BJ (cell line): ENCODE results near the gene NDUFB7. TPM values are rescaled to one million over a fixed set of nuclear protein-coding genes. Genes with fewer than 3 reads are reported as not detected.
A peak's percentile ranks its signal among the peaks of the same experiment; 100 is the strongest.

Experiments used
- CTCF ChIA-PET: fragments of 350-600 bp; formaldehyde crosslinking; extraction: SDS; loops from one replicate; lab custom pipeline; 2021; ENCODE audit warnings: antibody characterized with exemption, inconsistent platforms; lab: Yijun Ruan, JAX
- POLR2A ChIA-PET: fragments of 300-600 bp; sonication (Branson Sonifier 250); formaldehyde crosslinking; extraction: SDS; loops from one replicate; lab custom pipeline; 2021; ENCODE audit warnings: antibody characterized with exemption; lab: Charles Lee
- DNase-seq: peaks from one replicate; pipeline ENCODE4 v3.0.0-alpha.2; 2011; ENCODE audit warnings: low read depth
- H3K27me3 ChIP-seq: 2 replicates; pipeline ENCODE4 v1.6.0; 2011; ENCODE audit warnings: low read length; ENCODE audit not compliant: control insufficient read depth, insufficient read depth
- H3K36me3 ChIP-seq: 2 replicates; pipeline ENCODE4 v1.5.1; 2011; ENCODE audit warnings: low read length; ENCODE audit not compliant: control insufficient read depth, insufficient read depth
- H3K4me3 ChIP-seq: 2 replicates; pipeline ENCODE4 v1.5.1; 2011; ENCODE audit warnings: low read depth, mild to moderate bottlenecking, control low read depth, low read length
- polyA plus RNA-seq: library from polyadenylated mRNA; depleted of rRNA; stranded (reverse); fragments of >200 nt; gene quantifications from 2 replicates; pipeline ENCODE4 v1.2.3, GENCODE V29; 2011; rRNA removed
- small RNA-seq: library from RNA; depleted of rRNA; stranded (forward); fragments of <200 nt; gene quantifications from one replicate; pipeline ENCODE3, GENCODE V24; 2012; ENCODE audit warnings: low replicate concordance, low read depth; ENCODE audit not compliant: insufficient read length
- TF ChIP-seq, protein P1 (sequence below): IDR thresholded peaks from 2 replicates; pipeline ENCODE4 v1.5.1; 2011; ENCODE audit warnings: low read depth, mild to moderate bottlenecking, control low read depth, inconsistent platforms, low read length, moderate library complexity; ENCODE audit not compliant: insufficient read depth

NDUFB7 gene
- polyA plus RNA-seq, 1 experiment = 147 TPM

DNA sequence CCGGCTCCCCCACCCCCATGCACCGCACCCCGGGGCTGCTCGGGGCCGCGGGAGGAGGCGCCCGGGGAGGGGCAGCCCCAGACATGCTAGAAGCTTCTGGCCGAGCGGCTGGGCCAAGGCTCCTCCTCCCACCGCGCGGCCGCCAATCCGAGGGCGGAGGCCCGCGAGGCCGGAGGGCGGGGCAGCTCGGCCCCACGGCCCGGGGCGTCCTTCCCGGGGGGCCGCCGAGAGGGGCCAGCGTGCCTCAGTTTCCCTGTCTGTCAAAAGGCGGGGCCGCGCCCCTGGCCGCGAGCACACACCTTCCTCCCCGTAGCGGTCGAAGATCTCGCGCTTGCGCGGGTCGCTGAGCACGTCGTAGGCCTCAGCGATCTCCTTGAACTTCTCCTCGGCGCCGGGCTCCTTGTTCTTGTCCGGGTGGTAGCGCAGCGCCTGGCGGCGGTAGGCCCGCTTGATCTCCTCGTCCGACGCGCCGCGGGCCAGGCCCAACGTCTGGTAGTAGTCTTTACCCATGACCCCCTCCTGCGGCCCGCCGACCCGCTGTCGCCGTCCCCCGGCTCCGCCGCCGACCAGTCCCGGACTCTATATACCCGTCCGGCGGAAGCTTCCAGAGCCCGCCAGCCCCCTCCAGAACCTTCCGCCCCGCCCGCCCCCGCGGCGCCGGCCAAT lies 53.9 kb downstream of the NDUFB7 start, which contains the start of gene DNAJB1:
DNAJB1 (minus strand) TSS at position 558 of the 666 bp plus-strand sequence; CDS start at position 510, 48 bp downstream.
- ChIA-PET POLR2A (interaction anchor here (0.5 to 1.5 kb wide), 5 partner anchors 11 to 1601 kb away, joined by 3 to 6 read pairs (median 5); partner anchors contain the start of gene GIPC1), CTCF (interaction anchor here (1.1 to 3.6 kb wide), 5 partner anchors 12 to 45 kb away, joined by 3 to 23 read pairs (median 3); no protein-coding TSS in a partner anchor)
- no peaks in the 10 kb centered on the region for H3K27me3 ChIP-seq
- peaks cover 13% of the 10 kb centered on the region for H3K36me3 ChIP-seq
- TF ChIP-seq, protein P1, sequence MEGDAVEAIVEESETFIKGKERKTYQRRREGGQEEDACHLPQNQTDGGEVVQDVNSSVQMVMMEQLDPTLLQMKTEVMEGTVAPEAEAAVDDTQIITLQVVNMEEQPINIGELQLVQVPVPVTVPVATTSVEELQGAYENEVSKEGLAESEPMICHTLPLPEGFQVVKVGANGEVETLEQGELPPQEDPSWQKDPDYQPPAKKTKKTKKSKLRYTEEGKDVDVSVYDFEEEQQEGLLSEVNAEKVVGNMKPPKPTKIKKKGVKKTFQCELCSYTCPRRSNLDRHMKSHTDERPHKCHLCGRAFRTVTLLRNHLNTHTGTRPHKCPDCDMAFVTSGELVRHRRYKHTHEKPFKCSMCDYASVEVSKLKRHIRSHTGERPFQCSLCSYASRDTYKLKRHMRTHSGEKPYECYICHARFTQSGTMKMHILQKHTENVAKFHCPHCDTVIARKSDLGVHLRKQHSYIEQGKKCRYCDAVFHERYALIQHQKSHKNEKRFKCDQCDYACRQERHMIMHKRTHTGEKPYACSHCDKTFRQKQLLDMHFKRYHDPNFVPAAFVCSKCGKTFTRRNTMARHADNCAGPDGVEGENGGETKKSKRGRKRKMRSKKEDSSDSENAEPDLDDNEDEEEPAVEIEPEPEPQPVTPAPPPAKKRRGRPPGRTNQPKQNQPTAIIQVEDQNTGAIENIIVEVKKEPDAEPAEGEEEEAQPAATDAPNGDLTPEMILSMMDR = no peak
- peak within 1 kb of the TSS; percentile 90 for H3K4me3 ChIP-seq
- no peak for DNase-seq

DNA sequence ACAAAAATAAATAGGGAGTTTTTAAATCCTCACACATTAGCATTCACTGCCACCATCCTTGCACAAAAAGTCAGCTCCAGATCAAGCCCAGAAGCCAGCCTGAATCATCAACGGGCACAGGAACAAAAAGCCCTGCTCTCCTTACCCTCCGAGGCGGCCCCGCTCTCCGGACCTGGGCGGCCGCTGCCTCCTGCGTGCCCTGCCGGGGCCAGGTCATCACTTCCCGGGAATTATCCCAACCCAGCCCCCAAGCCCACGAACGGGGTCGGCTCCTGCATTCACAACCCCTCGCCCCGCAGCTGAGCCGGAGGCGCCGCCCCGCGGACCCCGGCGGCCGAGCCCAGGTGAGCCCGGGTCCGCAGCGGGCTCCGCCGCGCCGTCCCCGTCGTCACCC lies 54.4 kb downstream of the NDUFB7 start:
- TF ChIP-seq, protein P1 = no peak
- Histone ChIP-seq H3K27me3 (no peaks in the 10 kb centered on the region), H3K36me3 (peaks cover 13% of the 10 kb centered on the region), H3K4me3 (peak overlapping the region; percentile 90)
- DNase-seq = no peak
- CTCF ChIA-PET = interaction anchor here (1.1 to 3.6 kb wide), 4 partner anchors 12 to 45 kb away, joined by 3 to 23 read pairs (median 4); no protein-coding TSS in a partner anchor
- POLR2A ChIA-PET = interaction anchor here (0.5 to 1.5 kb wide), 2 partner anchors 12 to 1602 kb away, joined by 3 to 5 read pairs; no protein-coding TSS in a partner anchor

DNA sequence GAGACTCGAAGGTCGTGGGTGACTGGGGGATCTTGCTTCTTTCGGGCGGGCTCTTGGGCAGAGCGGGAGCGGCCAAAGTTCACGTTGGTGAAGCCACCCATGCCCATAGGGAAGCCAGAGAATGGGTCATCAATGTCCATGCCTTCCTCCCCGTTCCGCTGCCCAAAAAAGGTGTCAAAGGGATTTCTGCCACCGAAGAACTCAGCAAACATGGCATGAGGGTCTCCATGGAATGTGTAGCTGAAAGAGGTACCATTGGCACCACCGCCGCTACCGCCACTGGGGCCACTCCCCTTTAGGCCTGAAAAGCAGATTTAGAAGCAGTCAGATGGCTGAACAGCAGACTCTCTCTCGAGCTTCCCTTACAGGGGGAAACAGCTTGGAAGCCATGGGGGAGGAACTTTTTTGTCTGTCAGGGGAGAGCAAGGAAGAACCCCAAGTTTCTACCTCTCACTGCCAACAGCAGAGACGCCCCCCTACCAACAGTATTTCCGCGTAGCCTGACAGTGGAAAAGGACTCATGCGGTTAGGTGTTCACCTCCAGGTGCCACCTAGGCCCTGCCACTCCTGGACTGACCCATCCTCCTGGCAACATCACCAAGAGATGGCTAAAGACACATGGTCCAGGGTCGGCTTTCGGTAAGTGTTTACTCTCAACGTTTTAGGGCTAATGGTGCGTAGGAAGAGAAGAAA lies 55.0 kb downstream of the NDUFB7 start:
- ChIA-PET POLR2A (interaction anchor here (0.5 kb wide), 1 partner anchor 1602 kb away, joined by 3 read pairs; no protein-coding TSS in a partner anchor), CTCF (interaction anchor here (1.1 to 3.6 kb wide), 4 partner anchors 9 to 44 kb away, joined by 3 to 23 read pairs (median 4); no protein-coding TSS in a partner anchor)
- Histone ChIP-seq H3K4me3 (peak overlapping the region; percentile 90), H3K36me3 (peaks cover 13% of the 10 kb centered on the region), H3K27me3 (no peaks in the 10 kb centered on the region)
- DNase-seq = no peak
- TF ChIP-seq, protein P1 = no peak

Small RNA genes within 50 kb of the gene (small RNA-seq; reads per million reads assigned to genes)
- gene RN7SL842P = not detected

Other genes starting within 250 kb of the NDUFB7 start
- gene ADGRE5, start 190.6 kb downstream of the NDUFB7 start, polyA plus RNA-seq = 27.1 and 64.4 TPM in 2 replicates
- gene DDX39A, start 152.7 kb downstream of the NDUFB7 start, polyA plus RNA-seq = 37.9 and 64.0 TPM in 2 replicates
- 73.5 and 117 TPM in 2 replicates for gene PKN1, start 138.8 kb downstream of the NDUFB7 start, polyA plus RNA-seq
- 0.63 and 1.0 TPM in 2 replicates for gene PTGER1, start 96.7 kb downstream of the NDUFB7 start, polyA plus RNA-seq
- 92.3 and 119 TPM in 2 replicates for gene GIPC1, start 75.9 kb downstream of the NDUFB7 start, polyA plus RNA-seq
- gene DNAJB1, start 53.7 kb downstream of the NDUFB7 start, polyA plus RNA-seq = 114 and 133 TPM in 2 replicates
- 63.2 and 95.9 TPM in 2 replicates for gene TECR, start 42.5 kb downstream of the NDUFB7 start, polyA plus RNA-seq
- gene CLEC17A, start 11.0 kb upstream of the NDUFB7 start, polyA plus RNA-seq = not detected in 2 replicates
- gene ADGRE3, start 102.8 kb upstream of the NDUFB7 start, polyA plus RNA-seq = not detected in 2 replicates
- 12.2 and 16.4 TPM in 2 replicates for gene ZNF333, start 118.0 kb upstream of the NDUFB7 start, polyA plus RNA-seq
- 0.15 and 0.72 TPM in 2 replicates for gene ADGRE2, start 206.5 kb upstream of the NDUFB7 start, polyA plus RNA-seq